IPS-NIHi7 (cell line): Measurements from ENCODE around the gene LCOR.

Source experiments
- DNase-seq: peaks from one replicate; pipeline ENCODE4 v3.0.0; 2012; ENCODE audit warnings: mixed read lengths; ENCODE audit errors: extremely low spot score

Gene LCOR

DNA sequence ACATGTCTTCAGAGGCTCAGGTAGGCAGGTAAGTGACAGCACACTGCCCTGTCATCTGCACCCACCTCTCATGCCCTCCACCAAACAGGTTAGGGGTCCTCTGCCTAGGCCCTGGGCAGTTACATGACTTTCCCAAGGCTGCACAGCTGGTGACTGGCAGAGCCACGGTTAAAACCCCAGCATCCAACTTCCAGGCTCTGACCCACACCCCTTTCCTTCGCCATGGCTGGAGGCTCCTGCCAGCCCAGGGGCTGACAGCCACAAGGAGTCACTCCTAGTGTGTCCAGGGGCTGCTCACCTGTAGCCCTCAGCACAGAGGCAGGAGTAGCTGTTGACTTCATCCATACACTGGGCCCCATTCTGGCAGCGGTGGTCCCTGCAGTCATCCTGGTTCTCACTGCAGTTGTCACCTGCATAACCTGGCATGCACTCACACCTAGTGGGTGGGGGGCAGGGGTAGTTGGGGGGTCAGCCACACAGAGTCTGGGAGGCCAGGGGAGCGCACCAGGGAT is 178.7 kb downstream of the LCOR start:
- DNase-seq: no peak

DNA sequence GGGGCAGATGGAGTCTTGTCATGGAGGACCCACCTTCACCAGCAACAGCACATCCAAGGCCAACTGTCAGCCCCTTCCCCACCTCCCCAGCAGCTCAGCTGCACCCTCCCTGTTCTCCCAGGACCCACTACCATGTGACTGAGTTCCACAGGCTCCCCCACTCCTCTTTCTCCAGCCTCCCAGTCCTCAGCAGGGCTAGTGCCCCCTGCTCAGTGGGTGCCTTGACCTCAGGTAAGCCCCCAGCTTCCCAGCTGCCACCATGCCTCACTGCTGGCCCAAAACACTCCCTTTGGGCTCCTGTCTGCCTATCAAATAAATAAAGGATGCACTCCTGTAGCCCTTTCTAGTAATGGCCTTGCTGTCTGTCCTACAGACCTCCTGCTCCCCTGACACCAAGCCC is 179.3 kb downstream of the LCOR start:
- DNase-seq: no peak

DNA sequence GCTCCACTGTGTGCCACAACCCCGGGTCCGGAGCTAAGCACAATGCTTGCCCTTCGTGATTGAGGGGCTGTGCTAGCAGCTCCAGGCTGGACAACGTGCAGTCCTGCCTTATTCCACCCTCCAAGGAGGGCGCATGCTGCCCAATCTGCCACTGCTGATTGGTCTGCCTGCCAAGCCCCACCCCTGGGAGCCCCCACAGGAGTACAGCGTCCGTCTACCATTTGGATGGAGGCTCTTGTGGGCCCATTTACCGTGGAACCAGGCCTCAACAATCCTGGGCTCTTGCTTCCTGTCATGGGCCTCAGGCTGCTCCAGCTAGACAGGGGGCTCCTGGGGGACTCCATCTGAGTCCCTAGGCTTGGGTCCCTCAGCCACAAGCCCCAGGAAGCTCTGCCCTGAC is 180.4 kb downstream of the LCOR start:
- DNase-seq: no peak

DNA sequence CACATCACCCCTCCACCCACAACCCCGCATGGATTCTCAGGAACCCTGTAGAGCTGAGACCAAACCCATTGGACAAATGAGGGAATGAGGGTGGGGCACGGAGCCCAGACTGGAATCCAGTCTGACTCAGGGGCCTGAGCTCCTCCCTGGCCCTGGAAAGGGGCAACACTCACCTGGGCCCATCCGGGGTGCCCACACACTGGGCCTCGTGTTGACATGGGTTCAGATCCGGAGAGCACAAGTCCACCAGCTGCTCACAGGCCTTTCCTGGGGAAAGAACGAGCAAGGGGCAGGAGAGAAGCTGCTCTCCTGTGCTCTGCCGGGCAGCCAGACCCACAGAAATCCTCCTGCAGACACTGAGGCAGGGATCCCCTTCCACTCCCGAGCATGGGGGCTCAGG is 181.5 kb downstream of the LCOR start:
- DNase-seq: no peak

DNA sequence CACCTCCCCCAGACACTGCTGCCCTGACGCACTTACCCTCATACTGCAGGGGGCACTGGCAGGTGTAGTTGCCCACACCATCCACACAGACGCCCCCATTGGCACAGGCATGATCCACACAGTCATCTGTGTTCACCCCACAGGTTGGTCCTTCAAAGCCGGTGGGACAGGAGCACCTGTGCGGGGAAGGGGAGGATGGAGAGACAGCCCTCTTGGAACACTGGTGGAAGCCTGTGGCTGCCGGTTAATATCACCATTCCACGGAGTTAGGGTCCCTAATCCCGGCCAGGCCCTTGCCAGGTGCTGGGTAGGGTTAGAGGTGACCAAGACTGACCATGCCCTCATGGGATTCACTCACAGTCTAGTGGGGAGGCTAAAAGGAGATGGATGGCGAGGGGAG is 181.9 kb downstream of the LCOR start:
- DNase-seq: no peak

DNA sequence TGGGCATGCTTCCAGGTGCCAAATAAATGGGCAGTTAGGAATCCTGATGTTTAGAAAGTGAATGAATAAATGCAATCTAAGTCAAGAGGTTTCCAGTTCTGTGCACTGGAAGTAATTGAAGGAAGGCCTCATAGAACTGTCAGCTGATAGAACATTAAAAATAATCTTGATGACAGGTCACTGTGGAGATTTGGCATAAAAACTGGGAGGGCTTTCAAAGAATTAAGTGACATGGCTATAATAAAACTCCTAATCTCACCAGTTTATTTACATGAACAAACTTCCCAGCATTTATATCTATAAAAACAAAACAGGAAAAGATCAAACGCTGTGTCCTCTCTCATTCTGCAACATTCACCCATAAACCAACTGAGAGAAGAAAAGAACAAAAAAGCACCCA is 183.1 kb downstream of the LCOR start:
- no peak for DNase-seq

DNA sequence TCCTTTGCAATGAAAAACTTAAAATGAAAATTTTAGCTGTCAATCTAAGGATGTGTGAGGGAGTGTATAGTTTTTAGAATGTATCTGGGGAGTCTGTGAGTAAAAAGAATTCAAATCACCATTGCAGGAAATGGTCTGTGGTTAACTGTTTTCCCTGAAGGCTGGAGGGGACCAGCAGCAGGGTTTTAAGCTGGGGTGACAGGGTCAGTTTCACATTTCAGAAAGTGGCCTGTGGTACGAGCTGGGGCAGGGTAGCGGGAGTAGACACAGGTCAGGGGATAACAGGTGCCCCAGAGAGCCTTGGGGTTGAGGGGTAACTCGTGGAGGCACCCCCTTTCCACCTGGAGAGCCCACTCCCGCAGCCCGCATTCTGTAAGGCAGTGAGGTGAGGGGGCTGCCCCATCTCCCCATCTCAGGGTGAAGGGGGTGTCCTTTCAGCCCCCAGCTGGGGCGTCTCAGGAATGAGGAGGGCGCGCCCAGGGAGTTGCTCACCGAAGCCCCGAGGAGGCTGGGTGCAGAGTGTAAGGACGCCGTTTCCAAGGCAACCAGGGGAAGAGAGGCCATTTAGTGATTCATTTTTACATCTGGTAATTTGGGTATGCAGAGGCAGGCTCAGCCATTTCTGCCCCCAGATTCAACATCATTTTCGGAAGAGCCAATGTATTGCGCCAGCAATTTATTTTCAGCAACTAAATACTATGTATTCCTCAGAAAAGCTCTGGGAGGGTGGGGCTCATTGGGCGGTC is 184.8 kb downstream of the LCOR start:
- no peak for DNase-seq

DNA sequence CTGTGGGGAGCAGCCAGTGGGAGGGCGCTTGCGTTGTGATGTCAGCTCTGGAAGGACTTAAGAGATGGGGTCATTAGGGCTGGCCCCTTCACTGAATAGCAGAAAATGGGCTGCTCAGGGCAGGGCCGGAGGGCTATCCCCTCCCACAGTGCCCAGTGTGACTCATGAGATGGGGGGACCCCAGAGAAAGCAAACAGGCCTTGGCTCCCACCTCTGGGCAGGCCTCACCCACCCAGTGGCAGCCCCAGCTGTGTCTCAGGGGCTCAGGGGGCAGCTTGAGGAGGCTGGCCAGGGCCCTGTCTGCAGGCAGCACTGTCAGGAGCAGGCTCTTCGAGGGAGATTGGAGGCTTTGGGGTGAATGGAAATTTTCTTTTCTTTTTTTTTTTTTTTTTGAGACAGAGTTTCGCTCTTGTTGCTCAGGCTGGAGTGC is 185.4 kb downstream of the LCOR start:
- no peak for DNase-seq

DNA sequence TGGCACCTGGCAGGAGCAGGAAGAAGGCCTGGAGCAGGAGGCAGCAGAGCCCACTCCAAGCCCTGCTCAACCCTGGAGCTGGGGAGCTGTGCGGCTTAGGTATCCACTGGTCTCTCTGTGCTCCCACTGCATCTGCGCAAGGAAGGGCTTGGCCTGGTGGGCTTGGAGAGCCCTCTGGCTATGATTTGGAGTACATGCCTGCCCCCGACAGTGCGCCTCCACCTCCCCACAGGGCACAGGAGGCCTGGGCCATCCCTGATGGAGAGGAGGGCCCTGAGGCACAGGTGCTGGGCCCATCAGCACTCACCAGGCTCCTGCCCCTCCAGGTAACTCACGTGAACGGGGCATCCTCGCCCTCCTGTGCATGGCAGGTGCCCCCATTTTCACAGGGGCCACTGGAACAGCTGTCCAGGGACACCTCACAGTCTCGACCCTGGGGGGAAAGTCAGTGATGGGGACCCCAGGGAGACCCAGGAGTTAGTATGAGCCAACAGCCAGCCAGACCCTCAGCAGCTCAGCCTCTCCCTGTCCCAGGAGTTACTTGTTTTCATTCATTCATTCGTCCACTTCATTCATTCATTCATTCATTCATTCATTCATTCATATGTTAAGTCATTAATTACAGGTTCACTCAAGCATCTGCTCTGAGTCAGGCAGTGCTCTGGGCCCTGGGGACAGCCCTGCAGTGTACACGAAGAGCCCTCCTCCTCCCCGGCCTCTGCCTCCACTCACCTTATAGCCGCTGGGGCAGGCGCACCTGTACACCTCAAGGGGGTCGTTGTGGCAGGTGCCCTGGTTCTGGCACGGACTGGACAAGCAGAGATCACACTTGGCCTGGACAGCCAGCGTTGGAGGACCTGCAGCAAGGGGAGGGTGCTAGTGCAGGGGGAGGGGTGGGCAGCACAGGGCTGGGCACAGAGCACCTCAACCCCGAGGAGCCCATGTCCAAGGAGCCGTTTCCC is 186.4 kb downstream of the LCOR start:
- DNase-seq: no peak

DNA sequence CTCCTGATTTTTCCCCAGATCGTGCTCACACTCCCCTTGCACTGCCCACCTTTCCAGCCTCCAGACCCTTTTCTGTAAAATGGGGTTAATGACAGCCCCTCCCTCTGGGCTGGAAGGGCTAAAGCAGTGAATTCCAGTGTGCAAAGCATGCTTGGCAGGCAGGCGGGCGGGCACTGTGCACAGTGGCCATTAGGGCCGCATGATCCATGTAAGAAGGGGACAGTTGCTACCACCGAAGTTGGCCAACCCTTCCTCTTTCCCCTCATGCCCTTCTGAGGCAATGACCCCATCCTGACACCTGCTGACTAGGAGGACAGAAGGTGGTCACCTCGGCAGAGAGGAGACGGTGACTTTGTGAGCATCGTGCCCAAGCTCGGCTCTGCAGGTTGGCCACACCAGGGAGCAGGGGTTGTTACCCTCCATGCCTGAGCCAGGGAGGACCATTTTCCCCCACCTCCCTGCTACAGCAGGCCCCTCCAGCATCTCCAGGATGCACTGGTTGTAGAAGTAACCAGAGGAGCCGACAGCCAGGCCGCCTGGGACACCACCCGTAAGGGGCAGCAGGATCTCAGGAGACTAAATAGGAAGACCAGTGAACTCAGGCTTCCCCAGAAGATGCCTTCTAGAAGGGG is 187.2 kb downstream of the LCOR start:
- no peak for DNase-seq

DNA sequence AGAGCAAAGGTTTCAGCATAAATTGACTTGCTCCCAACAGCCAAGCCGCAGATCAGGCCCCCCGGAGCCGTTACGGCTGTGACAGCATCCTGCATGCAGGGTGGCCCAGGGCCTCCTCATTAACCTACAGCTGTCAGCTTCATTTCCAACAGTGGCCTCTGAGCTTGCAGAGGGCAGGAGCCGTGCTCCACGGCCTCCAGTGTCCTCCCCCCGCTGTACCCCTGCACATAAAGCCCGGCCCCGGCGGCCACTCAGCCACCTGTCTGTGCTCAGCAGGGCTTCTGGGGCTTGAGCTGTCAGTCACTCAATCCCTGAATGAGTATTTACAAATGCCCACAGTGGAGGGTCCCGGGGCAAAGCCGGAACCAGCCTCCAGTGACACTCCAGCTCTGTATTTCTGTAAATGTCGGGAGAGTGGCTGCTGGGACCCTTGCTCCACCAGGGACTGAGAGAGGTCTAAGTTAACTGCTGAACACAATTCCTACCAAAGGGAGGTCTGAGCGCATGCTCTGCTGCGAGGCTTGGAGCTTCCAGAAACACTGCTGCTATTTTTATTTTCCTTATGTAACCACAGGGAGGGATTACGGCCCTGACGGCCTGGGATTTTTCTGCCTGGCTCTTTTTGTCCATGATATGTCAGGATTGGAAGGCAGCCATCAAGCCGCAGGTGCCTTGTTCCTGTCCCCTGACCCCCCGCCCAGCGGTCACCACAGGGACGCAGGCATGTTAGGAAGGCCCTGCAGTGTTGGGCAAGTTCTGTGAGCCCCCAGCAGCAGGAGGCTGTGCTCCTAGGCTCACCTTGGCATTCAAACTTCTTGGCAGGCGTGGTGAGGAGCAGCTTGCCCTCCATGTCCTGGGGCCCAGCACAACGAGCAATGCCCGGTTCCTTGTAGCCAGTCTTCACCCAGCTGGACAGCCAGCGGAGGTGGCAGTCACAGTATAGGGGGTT is 188.6 kb downstream of the LCOR start:
- no peak for DNase-seq

DNA sequence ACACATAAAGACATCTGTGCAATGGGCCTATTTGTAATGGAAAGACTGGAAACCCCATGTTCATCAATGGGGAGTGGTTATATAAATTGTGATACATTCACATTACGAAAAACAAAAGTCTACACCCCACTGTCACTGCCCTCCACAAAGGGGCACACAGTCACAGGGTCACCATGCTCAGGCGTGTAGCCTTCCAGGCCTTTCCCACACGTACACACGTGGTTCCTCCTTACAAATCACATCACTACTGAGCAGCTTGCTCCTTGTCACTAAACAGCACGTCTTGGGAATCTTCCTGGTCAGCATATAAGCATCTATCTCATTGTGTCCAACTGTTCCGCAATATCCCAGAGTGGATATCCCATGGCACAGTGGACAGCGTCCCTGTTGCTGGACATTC is 190.5 kb downstream of the LCOR start:
- no peak for DNase-seq

DNA sequence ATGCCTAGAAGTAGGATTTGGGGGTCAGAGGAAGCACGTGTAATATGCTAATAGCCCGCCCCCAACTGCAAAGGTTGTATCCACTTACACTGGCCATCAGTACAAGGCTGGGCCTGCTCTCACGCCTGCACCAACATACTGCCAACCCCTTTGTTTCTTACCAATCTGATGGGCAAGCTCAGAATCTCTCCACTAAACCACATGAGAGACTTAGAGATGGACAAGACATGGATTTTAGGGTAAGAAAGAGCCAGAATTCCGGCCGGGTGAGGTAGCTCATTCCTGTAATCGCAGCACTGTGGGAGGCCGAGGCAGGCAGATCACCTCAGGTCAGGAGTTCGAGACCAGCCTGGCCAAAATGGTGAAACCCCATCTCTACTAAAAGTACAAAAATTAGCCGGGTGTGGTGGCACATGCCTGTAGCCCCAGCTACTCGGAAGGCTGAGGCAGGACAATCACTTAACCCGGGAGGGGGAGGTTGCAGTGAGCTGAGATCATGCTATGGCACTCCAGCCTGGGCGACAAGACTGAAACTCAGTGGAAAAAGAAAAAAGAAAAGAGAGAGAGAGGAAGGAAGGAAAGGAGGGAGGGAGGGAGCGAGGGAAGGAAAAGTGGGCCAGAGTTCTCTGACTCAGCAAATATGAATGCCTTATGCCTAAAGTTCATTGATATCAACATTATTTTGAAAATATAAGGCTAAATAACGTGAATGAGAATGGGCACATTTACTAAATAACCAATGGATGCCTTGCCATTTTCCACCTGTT is 191.5 kb downstream of the LCOR start:
- DNase-seq: no peak

DNA sequence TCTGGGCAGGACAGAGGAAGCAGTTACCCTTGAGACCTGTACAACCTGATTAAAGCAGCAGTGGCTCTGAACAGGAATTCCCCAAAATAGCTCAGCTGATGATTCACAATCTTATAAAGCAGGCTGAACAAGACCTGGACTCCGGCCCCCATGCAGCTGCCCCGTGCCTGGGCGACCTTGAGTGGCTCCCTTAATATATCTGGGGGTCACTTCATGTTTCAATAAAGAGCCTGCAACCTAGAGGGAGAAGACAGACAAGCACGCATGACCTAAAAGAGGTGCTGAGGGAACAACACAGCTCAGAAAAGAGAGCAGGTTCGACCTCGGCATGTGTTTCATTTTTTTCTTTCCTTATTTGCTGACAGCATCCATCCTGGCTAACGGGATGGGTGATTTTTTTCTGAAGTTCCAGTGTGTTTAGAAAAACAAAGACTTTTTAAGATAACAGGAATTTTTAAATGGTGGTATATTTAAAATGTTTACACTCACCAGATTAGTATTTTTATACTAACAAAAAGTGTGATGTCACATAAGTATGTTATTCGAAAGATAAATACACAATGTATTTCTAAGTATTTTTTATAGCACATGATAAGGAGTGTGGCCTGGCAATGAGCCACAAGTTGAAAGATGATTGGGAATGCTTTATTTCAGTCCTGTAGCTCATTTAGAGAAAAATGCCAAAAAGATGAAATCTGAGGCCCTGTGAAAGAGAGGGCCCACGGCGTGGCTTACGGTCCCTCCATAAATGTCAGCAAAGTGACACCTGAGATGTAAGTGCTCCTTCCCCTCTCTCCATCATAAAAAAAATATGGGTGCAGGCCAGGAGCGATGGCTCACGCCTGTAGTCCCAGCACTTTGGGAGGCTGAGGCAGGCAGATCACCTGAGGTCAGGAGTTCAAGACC is 192.3 kb downstream of the LCOR start:
- no peak for DNase-seq

DNA sequence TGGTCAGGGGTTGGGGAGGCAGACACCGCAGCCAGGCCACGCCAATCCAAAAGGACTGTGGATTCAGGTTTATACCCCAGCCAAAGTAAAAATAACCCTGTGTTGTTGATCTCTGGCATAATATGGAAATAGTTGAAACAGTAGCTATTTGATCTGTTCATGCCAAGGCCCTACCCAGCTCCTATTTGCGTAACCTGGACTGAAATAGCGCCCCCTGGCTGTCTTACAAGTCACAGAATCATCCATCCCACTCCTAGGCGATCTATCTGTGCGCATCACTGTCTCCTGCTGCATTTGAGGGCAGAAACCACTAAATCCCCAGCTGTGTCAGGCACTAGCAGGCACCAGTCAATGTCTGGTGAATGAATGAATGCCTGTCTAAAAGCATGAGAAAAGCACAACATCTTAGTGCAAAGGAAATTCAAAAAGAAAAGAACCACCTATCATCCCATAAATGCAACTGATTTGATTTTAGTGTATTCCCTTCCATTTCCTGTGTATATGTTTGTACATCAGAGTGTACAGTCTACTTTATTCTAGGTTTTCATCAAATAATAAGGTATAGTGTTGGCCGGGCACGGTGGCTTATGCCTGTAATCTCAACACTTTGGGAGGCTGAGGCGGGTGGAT is 193.6 kb downstream of the LCOR start:
- DNase-seq: peak; percentile 82

DNA sequence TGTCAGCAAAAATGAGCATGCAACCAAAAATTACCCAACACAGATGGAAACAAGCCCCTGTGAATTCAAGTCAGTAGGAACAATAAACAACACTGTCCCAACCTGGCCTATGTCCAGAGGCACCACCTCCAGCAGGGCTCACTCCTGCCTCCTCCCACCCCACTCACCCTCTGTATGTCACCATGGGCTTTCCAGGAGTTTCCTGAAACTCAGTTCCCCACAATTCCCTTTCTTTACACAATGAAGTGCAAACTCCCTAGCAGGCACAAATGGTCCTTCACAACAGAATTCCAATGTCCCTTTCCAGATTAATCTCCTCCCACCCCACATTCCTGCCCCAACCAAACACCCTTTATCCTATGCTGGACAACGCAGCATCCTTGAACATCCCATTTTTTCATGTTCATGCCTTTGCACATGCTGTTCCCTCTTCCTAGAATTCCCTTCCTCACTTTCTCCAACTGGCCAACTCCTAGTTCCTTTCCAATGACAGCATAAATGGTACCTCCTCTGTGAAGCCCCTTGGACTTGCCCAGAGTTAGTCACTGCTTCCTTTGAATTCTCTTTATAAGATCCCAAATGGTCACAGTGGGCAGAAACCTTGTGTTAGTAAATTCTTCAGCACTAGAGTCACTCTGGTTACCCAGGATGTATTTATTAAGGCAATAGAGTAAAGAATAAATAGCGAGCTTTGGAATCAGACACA is 196.2 kb downstream of the LCOR start:
- DNase-seq: no peak

DNA sequence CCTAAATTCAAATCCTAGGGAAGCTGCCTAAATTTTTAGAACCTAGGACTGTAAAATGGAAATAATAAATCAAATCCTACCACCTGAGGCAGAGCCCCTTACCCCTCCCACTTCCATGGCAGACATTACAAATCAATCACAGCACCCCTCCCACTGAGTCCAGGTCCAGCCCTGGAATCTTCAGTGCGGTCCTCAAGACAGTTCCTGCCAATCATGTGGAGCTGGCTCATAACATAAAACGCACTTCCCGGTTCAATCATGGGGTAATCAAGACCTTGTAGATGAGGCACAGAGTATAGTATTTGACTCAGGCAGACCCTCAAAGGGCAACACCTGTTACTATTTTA is 196.7 kb downstream of the LCOR start:
- no peak for DNase-seq

DNA sequence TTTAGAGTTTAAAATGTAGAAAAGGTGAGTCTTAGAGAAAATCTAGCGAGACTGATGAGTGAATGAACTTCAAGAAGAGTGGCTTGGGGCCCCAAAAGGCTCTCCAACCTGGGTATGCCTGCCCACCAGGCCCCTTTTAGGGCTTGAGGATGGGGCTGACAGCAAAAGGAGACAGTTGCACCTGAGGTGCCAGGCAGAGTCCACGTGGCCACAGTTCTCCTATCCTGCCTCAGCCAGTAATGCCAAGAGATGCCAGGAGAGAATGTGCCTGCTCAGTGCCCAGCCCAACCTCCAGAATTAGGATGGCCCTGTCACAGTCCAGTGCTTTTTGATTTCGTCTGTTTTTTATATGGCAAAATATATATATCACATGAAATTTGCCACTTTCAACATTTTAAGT is 197.2 kb downstream of the LCOR start:
- no peak for DNase-seq
